ENCODE measurements around the gene FRMPD2.
"Not testable (repeated sequence)": the region's sequence is repeated elsewhere in the genome, so short reads cannot be mapped to it uniquely, and the experiment has no call there.

Gene FRMPD2

DNA sequence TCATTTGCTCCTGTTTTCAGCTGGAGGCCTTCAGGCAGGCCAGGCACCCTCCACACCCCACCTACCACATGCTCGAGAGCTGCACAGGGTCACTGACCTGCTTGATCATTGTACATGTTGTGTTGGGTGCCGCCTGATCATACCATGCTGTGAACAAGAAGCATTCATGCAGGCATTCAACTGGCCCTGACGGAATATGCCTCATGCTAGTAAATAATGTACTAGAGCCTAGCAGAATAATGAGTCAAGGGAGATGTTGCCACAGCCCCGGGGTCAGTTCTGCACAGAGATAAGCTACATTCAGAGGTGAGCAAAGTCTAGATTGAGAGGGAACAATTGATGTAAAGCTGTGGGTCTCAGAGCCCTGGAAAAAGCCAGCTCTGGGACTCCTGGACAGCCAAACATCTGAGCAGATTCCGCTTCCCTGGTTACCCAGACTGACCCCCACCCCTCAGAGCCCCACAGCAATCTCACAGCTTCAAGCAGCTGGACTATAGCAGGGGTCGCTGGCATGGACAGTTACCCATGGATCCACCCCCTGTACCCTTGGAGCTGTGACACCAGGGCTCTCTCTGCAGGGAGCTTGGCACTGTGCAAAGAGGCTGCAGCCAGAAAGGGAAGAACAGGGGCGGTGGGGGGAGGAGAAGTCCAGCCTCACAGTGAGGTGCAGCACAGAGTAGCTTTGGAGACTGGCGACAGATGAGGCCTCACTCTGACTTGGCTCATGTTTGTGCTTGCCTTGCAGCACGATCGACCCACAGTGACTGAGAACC is 86.6 kb downstream of the FRMPD2 start:
- no peaks in the 10 kb centered on the region for H3K79me1 ChIP-seq (ENCODE audit: low read length)
- H2BK120ac ChIP-seq (ENCODE audit: insufficient read depth, low read length, poor library complexity): no peak overlapping the region
- H3K27ac ChIP-seq (ENCODE audit: low read depth, low read length): no peak overlapping the region
- no peak overlapping the region for H3K18ac ChIP-seq (ENCODE audit: low read length)
- no peak overlapping the region for H3K4ac ChIP-seq (ENCODE audit: low read depth, low read length)
- H3K4me1 ChIP-seq (ENCODE audit: control insufficient read depth in 1 of 2, insufficient read depth in 2 of 2, low read length in 2 of 2): no peaks in the 10 kb centered on the region
- no peak overlapping the region for H3K9ac ChIP-seq (ENCODE audit: low read length)
- H4K91ac ChIP-seq (ENCODE audit: low read depth, low read length): no peak overlapping the region
- no peak overlapping the region for H3K4me3 ChIP-seq (ENCODE audit: low read depth, low read length)
- peak; percentile 66 to 74 for DNase-seq
- no peak overlapping the region for H4K8ac ChIP-seq (ENCODE audit: low read depth, low read length)
- no peak overlapping the region for H4K12ac ChIP-seq (ENCODE audit: low read depth, low read length)
- no CpG with 5 or more reads among the region's 10 CpGs for WGBS (ENCODE audit: extremely low coverage, insufficient coverage, insufficient read length)
- no peaks in the 10 kb centered on the region for H3K27me3 ChIP-seq (ENCODE audit: insufficient read depth, low read length)
- H2AFZ ChIP-seq (ENCODE audit: insufficient read depth, low read length, poor library complexity): no peak overlapping the region
- H3K9me3 ChIP-seq (ENCODE audit: insufficient read depth, low read depth, low read length): peaks cover under 1% of the 10 kb centered on the region
- no peaks in the 10 kb centered on the region for H3K36me3 ChIP-seq (ENCODE audit: control insufficient read depth in 1 of 2, insufficient read depth in 2 of 2, low read length in 2 of 2)
- no peak overlapping the region for H2BK5ac ChIP-seq (ENCODE audit: low read depth, low read length, poor library complexity)
- no peak overlapping the region for H2BK12ac ChIP-seq (ENCODE audit: low read length)
- no peak overlapping the region for H3K23ac ChIP-seq (ENCODE audit: low read length)
- H3K14ac ChIP-seq (ENCODE audit: low read length): no peak overlapping the region
- no peak overlapping the region for H2AK5ac ChIP-seq (ENCODE audit: low read length)
- no peak overlapping the region for H3K4me2 ChIP-seq (ENCODE audit: low read length)
- H3K79me2 ChIP-seq (ENCODE audit: control insufficient read depth, insufficient read depth, low read length, poor library complexity): no peaks in the 10 kb centered on the region

DNA sequence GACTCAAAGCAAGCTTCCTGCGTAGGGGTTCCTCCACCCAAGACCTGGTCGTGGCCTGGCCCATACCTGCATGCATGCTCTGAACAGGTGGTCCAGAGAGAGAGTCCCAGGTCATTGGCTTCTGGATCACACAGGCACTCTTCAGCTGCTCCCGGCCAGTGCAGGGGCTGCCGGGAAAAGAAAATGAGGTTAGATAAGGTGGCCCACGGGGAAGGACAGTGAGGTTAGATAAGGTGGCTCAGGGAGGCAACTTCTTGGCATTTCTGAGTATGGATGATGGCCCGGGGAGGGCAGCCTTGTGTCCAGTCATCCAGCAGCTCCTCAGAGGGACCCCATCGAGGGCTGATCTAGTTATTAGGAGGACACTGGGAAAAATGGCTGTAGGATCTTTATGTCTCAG is 87.4 kb downstream of the FRMPD2 start:
- Histone ChIP-seq H3K14ac (ENCODE audit: low read length) (no peak overlapping the region), H3K27me3 (ENCODE audit: insufficient read depth, low read length) (no peaks in the 10 kb centered on the region), H3K18ac (ENCODE audit: low read length) (no peak overlapping the region), H3K9me3 (ENCODE audit: insufficient read depth, low read depth, low read length) (peaks cover 2% of the 10 kb centered on the region), H3K4me2 (ENCODE audit: low read length) (no peak overlapping the region), H4K12ac (ENCODE audit: low read depth, low read length) (no peak overlapping the region), H2AFZ (ENCODE audit: insufficient read depth, low read length, poor library complexity) (no peak overlapping the region), H2BK120ac (ENCODE audit: insufficient read depth, low read length, poor library complexity) (no peak overlapping the region), H2AK5ac (ENCODE audit: low read length) (no peak overlapping the region), H3K4me1 (ENCODE audit: control insufficient read depth in 1 of 2, insufficient read depth in 2 of 2, low read length in 2 of 2) (no peaks in the 10 kb centered on the region), H3K23ac (ENCODE audit: low read length) (no peak overlapping the region), H4K91ac (ENCODE audit: low read depth, low read length) (no peak overlapping the region), H2BK12ac (ENCODE audit: low read length) (no peak overlapping the region), H3K9ac (ENCODE audit: low read length) (no peak overlapping the region), H3K36me3 (ENCODE audit: control insufficient read depth in 1 of 2, insufficient read depth in 2 of 2, low read length in 2 of 2) (no peaks in the 10 kb centered on the region), H2BK5ac (ENCODE audit: low read depth, low read length, poor library complexity) (no peak overlapping the region), H3K4ac (ENCODE audit: low read depth, low read length) (no peak overlapping the region), H3K79me2 (ENCODE audit: control insufficient read depth, insufficient read depth, low read length, poor library complexity) (no peaks in the 10 kb centered on the region), H3K27ac (ENCODE audit: low read depth, low read length) (no peak overlapping the region), H4K8ac (ENCODE audit: low read depth, low read length) (no peak overlapping the region), H3K4me3 (ENCODE audit: low read depth, low read length) (no peak overlapping the region), H3K79me1 (ENCODE audit: low read length) (no peaks in the 10 kb centered on the region)
- no CpG with 5 or more reads among the region's 7 CpGs for WGBS (ENCODE audit: extremely low coverage, insufficient coverage, insufficient read length)
- DNase-seq: no peak

DNA sequence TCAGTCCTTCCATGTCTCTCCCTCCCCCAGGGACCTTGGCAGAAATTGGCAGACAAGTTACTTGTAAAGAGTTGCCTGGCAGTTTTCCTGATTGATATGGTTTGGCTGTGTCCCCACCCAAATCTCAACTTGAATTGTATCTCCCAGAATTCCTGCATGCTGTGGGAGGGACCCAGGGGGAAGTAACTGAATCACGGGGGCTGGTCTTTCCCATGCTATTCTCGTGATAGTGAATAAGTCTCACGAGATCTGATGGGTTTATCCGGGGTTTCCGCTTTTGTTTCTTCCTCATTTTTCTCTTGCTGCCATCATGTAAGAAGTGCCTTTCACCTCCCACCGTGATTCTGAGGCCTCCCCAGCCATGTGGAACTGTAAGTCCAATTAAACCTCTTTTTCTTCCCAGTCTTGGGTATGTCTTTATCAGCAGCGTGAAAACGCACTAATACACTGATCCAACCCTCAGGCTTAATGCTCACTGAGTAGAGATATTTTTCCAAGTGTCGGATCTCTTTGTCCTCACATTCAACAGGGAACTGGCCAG is 88.2 kb downstream of the FRMPD2 start:
- not testable (repeated sequence) for H2BK5ac ChIP-seq (ENCODE audit: low read depth, low read length, poor library complexity); H3K4me1 ChIP-seq (ENCODE audit: control insufficient read depth in 1 of 2, insufficient read depth in 2 of 2, low read length in 2 of 2); H3K36me3 ChIP-seq (ENCODE audit: control insufficient read depth in 1 of 2, insufficient read depth in 2 of 2, low read length in 2 of 2)

DNA sequence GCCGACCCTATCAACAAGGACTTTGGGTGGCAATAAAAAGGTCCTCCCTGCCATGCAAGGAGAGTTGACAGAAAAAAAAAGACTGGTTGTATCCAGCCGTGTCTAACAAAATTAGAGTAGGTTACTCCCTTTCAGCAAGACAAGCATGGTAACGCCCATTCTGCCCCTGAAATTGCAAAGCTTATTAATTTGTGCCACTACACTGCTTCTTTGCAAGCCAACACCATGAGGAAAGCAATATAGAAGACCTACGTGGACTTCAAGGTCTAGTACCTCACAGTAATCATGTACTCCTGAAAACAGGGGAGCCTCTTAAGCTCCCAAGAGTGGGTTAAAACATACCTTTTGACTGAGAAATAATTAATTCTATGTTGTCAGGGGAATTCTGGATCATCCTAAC is 90.3 kb downstream of the FRMPD2 start:
- H2AK5ac ChIP-seq (ENCODE audit: low read length): no peak overlapping the region
- WGBS (ENCODE audit: extremely low coverage, insufficient coverage, insufficient read length): no CpG with 5 or more reads among the region's 4 CpGs

More for the DNA sequence above, 88.2 kb downstream of the FRMPD2 start:
- H3K23ac ChIP-seq (ENCODE audit: low read length); H3K27me3 ChIP-seq (ENCODE audit: insufficient read depth, low read length); H2BK120ac ChIP-seq (ENCODE audit: insufficient read depth, low read length, poor library complexity); H4K12ac ChIP-seq (ENCODE audit: low read depth, low read length); H4K91ac ChIP-seq (ENCODE audit: low read depth, low read length); H2AFZ ChIP-seq (ENCODE audit: insufficient read depth, low read length, poor library complexity); H3K4me3 ChIP-seq (ENCODE audit: low read depth, low read length); DNase-seq; H2AK5ac ChIP-seq (ENCODE audit: low read length); H3K4ac ChIP-seq (ENCODE audit: low read depth, low read length); H3K79me1 ChIP-seq (ENCODE audit: low read length); H3K79me2 ChIP-seq (ENCODE audit: control insufficient read depth, insufficient read depth, low read length, poor library complexity); H2BK12ac ChIP-seq (ENCODE audit: low read length); H4K8ac ChIP-seq (ENCODE audit: low read depth, low read length); H3K18ac ChIP-seq (ENCODE audit: low read length); H3K27ac ChIP-seq (ENCODE audit: low read depth, low read length); H3K9ac ChIP-seq (ENCODE audit: low read length); H3K9me3 ChIP-seq (ENCODE audit: insufficient read depth, low read depth, low read length); H3K14ac ChIP-seq (ENCODE audit: low read length); H3K4me2 ChIP-seq (ENCODE audit: low read length): not testable (repeated sequence)
- no CpG with 5 or more reads among the region's 9 CpGs for WGBS (ENCODE audit: extremely low coverage, insufficient coverage, insufficient read length)

More for the DNA sequence above, 90.3 kb downstream of the FRMPD2 start:
- H3K36me3 ChIP-seq (ENCODE audit: control insufficient read depth in 1 of 2, insufficient read depth in 2 of 2, low read length in 2 of 2): no peaks in the 10 kb centered on the region
- H3K4me3 ChIP-seq (ENCODE audit: low read depth, low read length): no peak overlapping the region
- no peak overlapping the region for H3K4ac ChIP-seq (ENCODE audit: low read depth, low read length)
- no peak overlapping the region for H4K91ac ChIP-seq (ENCODE audit: low read depth, low read length)
- H3K18ac ChIP-seq (ENCODE audit: low read length): no peak overlapping the region
- H2BK5ac ChIP-seq (ENCODE audit: low read depth, low read length, poor library complexity): no peak overlapping the region
- H3K27me3 ChIP-seq (ENCODE audit: insufficient read depth, low read length): no peaks in the 10 kb centered on the region
- no peak overlapping the region for H2BK12ac ChIP-seq (ENCODE audit: low read length)
- H3K14ac ChIP-seq (ENCODE audit: low read length): no peak overlapping the region
- H3K79me2 ChIP-seq (ENCODE audit: control insufficient read depth, insufficient read depth, low read length, poor library complexity): no peaks in the 10 kb centered on the region
- H3K27ac ChIP-seq (ENCODE audit: low read depth, low read length): no peak overlapping the region
- H2BK120ac ChIP-seq (ENCODE audit: insufficient read depth, low read length, poor library complexity): no peak overlapping the region
- H4K12ac ChIP-seq (ENCODE audit: low read depth, low read length): no peak overlapping the region
- H3K9ac ChIP-seq (ENCODE audit: low read length): no peak overlapping the region
- no peak overlapping the region for H2AFZ ChIP-seq (ENCODE audit: insufficient read depth, low read length, poor library complexity)
- H3K79me1 ChIP-seq (ENCODE audit: low read length): no peaks in the 10 kb centered on the region
- H3K9me3 ChIP-seq (ENCODE audit: insufficient read depth, low read depth, low read length): peaks cover 2% of the 10 kb centered on the region
- no peak for DNase-seq
- no peak overlapping the region for H3K23ac ChIP-seq (ENCODE audit: low read length)
- H3K4me2 ChIP-seq (ENCODE audit: low read length): no peak overlapping the region
- no peak overlapping the region for H4K8ac ChIP-seq (ENCODE audit: low read depth, low read length)
- no peaks in the 10 kb centered on the region for H3K4me1 ChIP-seq (ENCODE audit: control insufficient read depth in 1 of 2, insufficient read depth in 2 of 2, low read length in 2 of 2)

Data from trophoblast cell (in vitro differentiated cells and primary cell).